ENCODE data around the gene AGRN. TPM values are rescaled to one million over a fixed set of nuclear protein-coding genes. Genes with fewer than 3 reads are reported as not detected.

The AGRN gene
- polyA plus RNA-seq, 3 donors from 2014 or later = 0.87 TPM; not detected in 2

Other genes with a start within 250 kb of the AGRN start
- under 1 TPM in 1 of 3 donors, not detected in 2; 0.14 TPM for gene SAMD11, start 96.2 kb upstream of the AGRN start, polyA plus RNA-seq
- gene NOC2L, start 60.9 kb upstream of the AGRN start, polyA plus RNA-seq = 10 to 100 TPM; 48.2 to 69.8 (median 53.5) TPM
- 1 to 10 TPM in 2 of 3 donors, not detected in 1; 1.8 to 2.2 TPM for gene KLHL17, start 59.5 kb upstream of the AGRN start, polyA plus RNA-seq
- gene PLEKHN1, start 53.6 kb upstream of the AGRN start, polyA plus RNA-seq = 1 to 10 TPM in 1 of 3 donors, under 1 TPM in 2; 0.14 to 2.2 (median 0.68) TPM
- gene PERM1, start 38.0 kb upstream of the AGRN start, polyA plus RNA-seq = not detected
- gene HES4, start 20.0 kb upstream of the AGRN start, polyA plus RNA-seq = 1 to 10 TPM; 2.3 to 7.7 (median 2.4) TPM
- 100 to 1,000 TPM; 304 to 360 (median 354) TPM for gene ISG15, start 6.6 kb upstream of the AGRN start, polyA plus RNA-seq
- not detected for gene RNF223, start 54.2 kb downstream of the AGRN start, polyA plus RNA-seq
- 1 to 10 TPM in 2 of 3 donors, under 1 TPM in 1; 0.99 to 7.5 (median 4.1) TPM for gene C1orf159, start 96.0 kb downstream of the AGRN start, polyA plus RNA-seq
- gene TTLL10, start 153.8 kb downstream of the AGRN start, polyA plus RNA-seq = under 1 TPM; 0.68 to 0.83 (median 0.69) TPM
- gene TNFRSF18, start 186.5 kb downstream of the AGRN start, polyA plus RNA-seq = 100 to 1,000 TPM in 2 of 3 donors, 10 to 100 TPM in 1; 56.4 to 136 (median 105) TPM
- 10 to 100 TPM in 2 of 3 donors, 1 to 10 TPM in 1; 7.6 to 16.3 (median 12.1) TPM for gene TNFRSF4, start 194.0 kb downstream of the AGRN start, polyA plus RNA-seq
- 100 to 1,000 TPM; 157 to 240 (median 194) TPM for gene SDF4, start 211.9 kb downstream of the AGRN start, polyA plus RNA-seq
- gene B3GALT6, start 212.1 kb downstream of the AGRN start, polyA plus RNA-seq = 10 to 100 TPM in 1 of 3 donors, 1 to 10 TPM in 2; 5.3 to 13.9 (median 9.9) TPM
- not detected for gene C1QTNF12, start 226.6 kb downstream of the AGRN start, polyA plus RNA-seq

Data from immature natural killer cell (primary cell).